Neuronal stem cell (in vitro differentiated cells): ENCODE measurements around the gene KLF5.

Experiments used
- DNase-seq: peaks from one replicate; pipeline ENCODE4 v3.0.0-alpha.2; 2013; ENCODE audit warnings: low spot score
- H2AFZ ChIP-seq: one replicate; pipeline ENCODE4 v1.6.1; 2013; ENCODE audit warnings: mild to moderate bottlenecking, low read length, inconsistent platforms
- H2AK5ac ChIP-seq: 2 replicates; pipeline ENCODE4 v1.6.1; 2013; ENCODE audit warnings: low read depth, mild to moderate bottlenecking, inconsistent platforms, low read length, moderate library complexity, mixed read lengths
- H2BK120ac ChIP-seq: 2 replicates; pipeline ENCODE4 v1.6.1; 2013; ENCODE audit warnings: low read depth, mild to moderate bottlenecking, inconsistent platforms, low read length, moderate library complexity, mixed read lengths
- H2BK12ac ChIP-seq: one replicate; pipeline ENCODE4 v1.6.1; 2013; ENCODE audit warnings: low read length, inconsistent platforms
- H2BK15ac ChIP-seq: 2 replicates; pipeline ENCODE4 v1.6.1; 2013; ENCODE audit warnings: mild to moderate bottlenecking, low read length, inconsistent platforms, mixed read lengths
- H2BK5ac ChIP-seq: one replicate; pipeline ENCODE4 v1.6.1; 2013; ENCODE audit warnings: inconsistent platforms, mild to moderate bottlenecking, low read length, moderate library complexity
- H3K14ac ChIP-seq: one replicate; pipeline ENCODE4 v1.6.1; 2013; ENCODE audit warnings: low read length, inconsistent platforms
- H3K18ac ChIP-seq: 2 replicates; pipeline ENCODE4 v1.6.1; 2013; ENCODE audit warnings: low read length, inconsistent platforms
- H3K23ac ChIP-seq: 2 replicates; pipeline ENCODE4 v1.6.1; 2013; ENCODE audit warnings: low read depth, mild to moderate bottlenecking, mixed read lengths, low read length, inconsistent platforms; ENCODE audit not compliant: poor library complexity
- H3K27ac ChIP-seq: replicated peaks from 3 replicates; pipeline ENCODE4 v1.5.1; 2013; ENCODE audit warnings: low read length, inconsistent platforms
- H3K27me3 ChIP-seq, 3 experiments: 2 replicates each; pipeline ENCODE4 v1.6.1; 2013; ENCODE audit warnings: low read length in 3 of 3, mild to moderate bottlenecking in 2 of 3, inconsistent platforms in 1 of 3, low read depth in 1 of 3, mixed read lengths in 1 of 3, moderate library complexity in 1 of 3; ENCODE audit not compliant: control insufficient read depth in 3 of 3, insufficient read depth in 3 of 3
- H3K36me3 ChIP-seq, 2 donors: replicated peaks in 1 of 2; 2 replicates each; pipeline ENCODE4 v1.6.1; 2013; ENCODE audit warnings: low read length in 2 of 2; ENCODE audit not compliant: control insufficient read depth in 2 of 2, insufficient read depth in 2 of 2
- H3K4ac ChIP-seq: 2 replicates; pipeline ENCODE4 v1.6.1; 2013; ENCODE audit warnings: inconsistent platforms, mild to moderate bottlenecking, low read length, moderate library complexity
- H3K4me1 ChIP-seq, 2 donors: 1 replicate in 1 of 2; 2 replicates in 1 of 2; pipeline ENCODE4 v1.6.1; 2013; ENCODE audit warnings: low read length in 2 of 2, low read depth in 1 of 2; ENCODE audit not compliant: control insufficient read depth in 2 of 2, insufficient read depth in 1 of 2
- H3K4me2 ChIP-seq: one replicate; pipeline ENCODE4 v1.6.1; 2013; ENCODE audit warnings: mild to moderate bottlenecking, low read length, inconsistent platforms; ENCODE audit not compliant: insufficient read depth, poor library complexity, severe bottlenecking
- H3K4me3 ChIP-seq, 2 donors: 2 replicates each; pipeline ENCODE4 v1.5.1; 2013; ENCODE audit warnings: low read length in 2 of 2, mild to moderate bottlenecking in 2 of 2, inconsistent platforms in 1 of 2, moderate library complexity in 1 of 2
- H3K79me1 ChIP-seq: one replicate; pipeline ENCODE4 v1.6.1; 2013; ENCODE audit warnings: low read depth, mild to moderate bottlenecking, inconsistent platforms, low read length, moderate library complexity
- H3K9ac ChIP-seq: one replicate; pipeline ENCODE4 v1.6.1; 2013; ENCODE audit warnings: mild to moderate bottlenecking, low read depth, low read length, inconsistent platforms; ENCODE audit not compliant: poor library complexity
- H3K9me3 ChIP-seq, 2 donors: replicated peaks in 1 of 2; 2 replicates each; pipeline versions ENCODE3 to v1.6.1; 2013; ENCODE audit warnings: low read length in 2 of 2, mild to moderate bottlenecking in 2 of 2, inconsistent platforms in 1 of 2, low read depth in 1 of 2, mixed read lengths in 1 of 2, moderate library complexity in 1 of 2; ENCODE audit not compliant: control insufficient read depth in 2 of 2, insufficient read depth in 1 of 2
- H4K8ac ChIP-seq: one replicate; pipeline ENCODE4 v1.6.1; 2013; ENCODE audit warnings: low read depth, mild to moderate bottlenecking, inconsistent platforms, low read length, moderate library complexity
- H4K91ac ChIP-seq: one replicate; pipeline ENCODE4 v1.6.1; 2013; ENCODE audit warnings: low read length, low read depth, mild to moderate bottlenecking, inconsistent platforms; ENCODE audit not compliant: poor library complexity
- WGBS, 2 donors: extraction: QIAGEN DNeasy Blood & Tissue Kit; methylation state at CpG; one replicate each; pipeline ENCODE4 v1.1.7; 2013; ENCODE audit warnings: missing lambda C conversion rate in 2 of 2, mixed read lengths in 1 of 2; ENCODE audit not compliant: insufficient read length in 2 of 2, insufficient replicate concordance in 1 of 2; ENCODE audit errors: extremely low coverage in 2 of 2; 5-methylcytosine and 5-hydroxymethylcytosine counted together

KLF5 gene

GRCh38 chr13:73025217-73026012 is 33.4 kb upstream of the KLF5 start:
- Histone ChIP-seq H3K14ac (no peak overlapping the region), H3K36me3 (no peaks in the 10 kb centered on the region), H3K9ac (no peak overlapping the region), H3K9me3 (no peaks in the 10 kb centered on the region), H2AFZ (no peak overlapping the region), H3K4ac (no peak overlapping the region), H3K4me1 (peaks cover 0 to 3% of the 10 kb centered on the region in 2 donors), H3K27me3 (no peaks in the 10 kb centered on the region), H3K4me3 (no peak overlapping the region), H2BK5ac (no peak overlapping the region), H2BK15ac (no peak overlapping the region), H3K27ac (no peak overlapping the region), H2BK12ac (no peak overlapping the region), H3K23ac (no peak overlapping the region), H2AK5ac (no peak overlapping the region), H4K91ac (no peak overlapping the region), H3K4me2 (no peak overlapping the region), H3K79me1 (no peaks in the 10 kb centered on the region), H3K18ac (no peak overlapping the region), H4K8ac (no peak overlapping the region), H2BK120ac (no peak overlapping the region)
- DNase-seq, result no peak
- no CpG with 5 or more reads among the region's 5 CpGs for WGBS, 2 donors

- WGBS, 2 donors, result no CpG with 5 or more reads among the region's 2 CpGs
- H3K4ac ChIP-seq, result no peak overlapping the region
- H2AFZ ChIP-seq, result no peak overlapping the region
- no peak overlapping the region for H2BK12ac ChIP-seq
- H2BK120ac ChIP-seq, result no peak overlapping the region
- no peak overlapping the region for H2AK5ac ChIP-seq
- H4K8ac ChIP-seq, result no peak overlapping the region
- no peak overlapping the region for H3K14ac ChIP-seq
- H3K23ac ChIP-seq, result no peak overlapping the region
- H3K4me1 ChIP-seq, result no peaks in the 10 kb centered on the region
- no peak overlapping the region for H3K4me3 ChIP-seq
- H2BK5ac ChIP-seq, result no peak overlapping the region
- no peaks in the 10 kb centered on the region for H3K79me1 ChIP-seq
- H3K4me2 ChIP-seq, result no peak overlapping the region
- H3K18ac ChIP-seq, result no peak overlapping the region
- H3K27ac ChIP-seq, result no peak overlapping the region
- no peaks in the 10 kb centered on the region for H3K27me3 ChIP-seq
- no peaks in the 10 kb centered on the region for H3K9me3 ChIP-seq
- no peak for DNase-seq
- no peak overlapping the region for H2BK15ac ChIP-seq
- no peaks in the 10 kb centered on the region for H3K36me3 ChIP-seq
- H3K9ac ChIP-seq, result no peak overlapping the region
- H4K91ac ChIP-seq, result no peak overlapping the region
Observed at GRCh38 chr13:73034901-73035300, 23.9 kb upstream of the KLF5 start.

- H3K4me3 ChIP-seq, result no peak overlapping the region
- no peak overlapping the region for H3K23ac ChIP-seq
- H2AFZ ChIP-seq, result no peak overlapping the region
- H3K4ac ChIP-seq, result no peak overlapping the region
- no peaks in the 10 kb centered on the region for H3K4me1 ChIP-seq
- no peaks in the 10 kb centered on the region for H3K27me3 ChIP-seq
- no CpG with 5 or more reads among the region's 2 CpGs for WGBS, 2 donors
- H2BK120ac ChIP-seq, result no peak overlapping the region
- no peak overlapping the region for H3K4me2 ChIP-seq
- no peak overlapping the region for H2AK5ac ChIP-seq
- no peak overlapping the region for H4K91ac ChIP-seq
- no peak overlapping the region for H2BK15ac ChIP-seq
- no peak overlapping the region for H2BK12ac ChIP-seq
- no peak overlapping the region for H4K8ac ChIP-seq
- H3K79me1 ChIP-seq, result no peaks in the 10 kb centered on the region
- H3K27ac ChIP-seq, result no peak overlapping the region
- no peaks in the 10 kb centered on the region for H3K36me3 ChIP-seq
- no peak for DNase-seq
- H3K9me3 ChIP-seq, result no peaks in the 10 kb centered on the region
- H3K9ac ChIP-seq, result no peak overlapping the region
- H3K14ac ChIP-seq, result no peak overlapping the region
- H2BK5ac ChIP-seq, result no peak overlapping the region
- H3K18ac ChIP-seq, result no peak overlapping the region
Observed at GRCh38 chr13:73035660-73036059, 23.1 kb upstream of the KLF5 start.

- no peak overlapping the region for H4K8ac ChIP-seq
- H3K4ac ChIP-seq, result no peak overlapping the region
- H3K79me1 ChIP-seq, result no peaks in the 10 kb centered on the region
- H3K27me3 ChIP-seq, result no peaks in the 10 kb centered on the region
- H2BK15ac ChIP-seq, result no peak overlapping the region
- no peak overlapping the region for H3K4me2 ChIP-seq
- H3K23ac ChIP-seq, result no peak overlapping the region
- H3K36me3 ChIP-seq, result no peaks in the 10 kb centered on the region
- no peak overlapping the region for H3K14ac ChIP-seq
- no peaks in the 10 kb centered on the region for H3K4me1 ChIP-seq
- no peak overlapping the region for H2BK120ac ChIP-seq
- H2AK5ac ChIP-seq, result no peak overlapping the region
- no peak overlapping the region for H3K9ac ChIP-seq
- H3K9me3 ChIP-seq, result no peaks in the 10 kb centered on the region
- no CpG with 5 or more reads among the region's 4 CpGs for WGBS, 2 donors
- H2BK12ac ChIP-seq, result no peak overlapping the region
- H3K4me3 ChIP-seq, result no peak overlapping the region
- no peak overlapping the region for H2BK5ac ChIP-seq
- no peak overlapping the region for H2AFZ ChIP-seq
- no peak for DNase-seq
- no peak overlapping the region for H4K91ac ChIP-seq
- H3K18ac ChIP-seq, result no peak overlapping the region
- no peak overlapping the region for H3K27ac ChIP-seq
Observed at GRCh38 chr13:73036566-73036965, 22.2 kb upstream of the KLF5 start.
